Mammary epithelial cell (primary cell): ENCODE results near the gene MMEL1.

Experiments used
- EZH2 ChIP-seq: IDR thresholded peaks from 2 replicates; pipeline ENCODE4 v1.6.1; 2012; ENCODE audit warnings: low read length, inconsistent platforms, borderline replicate concordance
- TF ChIP-seq, protein P1 (sequence below), 2 donors: IDR thresholded peaks in 1 of 2; conservative IDR thresholded peaks in 1 of 2; 2 replicates each; pipeline ENCODE4 v1.5.1; 2011 to 2012; ENCODE audit warnings: inconsistent platforms in 2 of 2, low read length in 2 of 2, mild to moderate bottlenecking in 2 of 2, control low read depth in 1 of 2, low read depth in 1 of 2; ENCODE audit not compliant: insufficient read depth in 1 of 2; ENCODE audit errors: extremely low read depth in 1 of 2

DNA sequence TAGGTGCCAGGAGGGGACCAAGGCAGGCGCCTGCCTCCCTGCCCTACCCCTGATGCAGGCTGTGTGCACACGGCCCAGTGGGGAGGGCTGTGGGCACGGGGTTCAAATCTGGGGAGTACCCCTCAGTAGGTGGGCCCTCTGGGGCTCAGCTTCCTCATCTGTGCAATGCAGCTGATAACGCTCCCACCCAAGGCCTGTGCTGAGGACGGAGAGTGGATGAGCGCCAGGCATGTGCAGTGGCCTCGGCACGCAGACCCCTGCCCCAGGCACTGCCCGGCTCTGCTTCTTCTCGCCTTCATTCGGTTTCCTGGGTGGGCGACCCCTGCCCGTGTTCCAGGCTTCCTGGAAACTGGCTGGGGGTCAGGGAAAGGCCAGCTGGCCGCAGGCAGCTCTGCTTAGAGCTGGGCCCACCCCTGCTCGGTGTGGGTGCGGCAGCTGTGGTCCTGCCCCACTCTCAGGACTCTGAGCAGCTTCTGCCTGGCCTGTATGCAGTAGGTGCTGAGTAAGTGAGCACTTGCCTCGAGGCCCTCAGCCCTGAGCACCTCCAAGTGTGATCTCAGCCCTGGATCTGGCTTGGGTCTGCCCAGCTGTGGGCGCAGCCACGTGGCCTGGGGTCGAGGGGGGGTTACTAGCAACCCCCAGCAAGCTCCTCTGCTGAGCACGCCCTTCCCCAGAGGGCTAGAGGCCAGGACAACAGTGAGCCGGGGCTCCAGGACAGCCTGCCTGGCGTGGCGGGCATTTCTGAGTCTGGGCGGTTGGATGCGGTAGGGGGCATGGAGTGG, 88.5 kb downstream of the MMEL1 start:
- TF ChIP-seq, protein P1, sequence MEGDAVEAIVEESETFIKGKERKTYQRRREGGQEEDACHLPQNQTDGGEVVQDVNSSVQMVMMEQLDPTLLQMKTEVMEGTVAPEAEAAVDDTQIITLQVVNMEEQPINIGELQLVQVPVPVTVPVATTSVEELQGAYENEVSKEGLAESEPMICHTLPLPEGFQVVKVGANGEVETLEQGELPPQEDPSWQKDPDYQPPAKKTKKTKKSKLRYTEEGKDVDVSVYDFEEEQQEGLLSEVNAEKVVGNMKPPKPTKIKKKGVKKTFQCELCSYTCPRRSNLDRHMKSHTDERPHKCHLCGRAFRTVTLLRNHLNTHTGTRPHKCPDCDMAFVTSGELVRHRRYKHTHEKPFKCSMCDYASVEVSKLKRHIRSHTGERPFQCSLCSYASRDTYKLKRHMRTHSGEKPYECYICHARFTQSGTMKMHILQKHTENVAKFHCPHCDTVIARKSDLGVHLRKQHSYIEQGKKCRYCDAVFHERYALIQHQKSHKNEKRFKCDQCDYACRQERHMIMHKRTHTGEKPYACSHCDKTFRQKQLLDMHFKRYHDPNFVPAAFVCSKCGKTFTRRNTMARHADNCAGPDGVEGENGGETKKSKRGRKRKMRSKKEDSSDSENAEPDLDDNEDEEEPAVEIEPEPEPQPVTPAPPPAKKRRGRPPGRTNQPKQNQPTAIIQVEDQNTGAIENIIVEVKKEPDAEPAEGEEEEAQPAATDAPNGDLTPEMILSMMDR (conservative IDR thresholded peaks at IDR 0.05 in 1 of 2, IDR thresholded peaks at IDR 0.05 in 1 of 2; ENCODE audit: extremely low read depth in 1 of 2, insufficient read depth in 1 of 2, low read depth in 1 of 2, low read length in 2 of 2): no peak
- no peak for TF ChIP-seq EZH2
